ENCODE measurements around the gene CKS1B. TPM values are rescaled to one million over a fixed set of nuclear protein-coding genes. Genes with fewer than 3 reads are reported as not detected.
A peak's percentile ranks its signal among the peaks of the same experiment; 100 is the strongest.

The CKS1B gene
- total RNA-seq, 2 donors from 2014 or later: 145 to 229 TPM

DNA sequence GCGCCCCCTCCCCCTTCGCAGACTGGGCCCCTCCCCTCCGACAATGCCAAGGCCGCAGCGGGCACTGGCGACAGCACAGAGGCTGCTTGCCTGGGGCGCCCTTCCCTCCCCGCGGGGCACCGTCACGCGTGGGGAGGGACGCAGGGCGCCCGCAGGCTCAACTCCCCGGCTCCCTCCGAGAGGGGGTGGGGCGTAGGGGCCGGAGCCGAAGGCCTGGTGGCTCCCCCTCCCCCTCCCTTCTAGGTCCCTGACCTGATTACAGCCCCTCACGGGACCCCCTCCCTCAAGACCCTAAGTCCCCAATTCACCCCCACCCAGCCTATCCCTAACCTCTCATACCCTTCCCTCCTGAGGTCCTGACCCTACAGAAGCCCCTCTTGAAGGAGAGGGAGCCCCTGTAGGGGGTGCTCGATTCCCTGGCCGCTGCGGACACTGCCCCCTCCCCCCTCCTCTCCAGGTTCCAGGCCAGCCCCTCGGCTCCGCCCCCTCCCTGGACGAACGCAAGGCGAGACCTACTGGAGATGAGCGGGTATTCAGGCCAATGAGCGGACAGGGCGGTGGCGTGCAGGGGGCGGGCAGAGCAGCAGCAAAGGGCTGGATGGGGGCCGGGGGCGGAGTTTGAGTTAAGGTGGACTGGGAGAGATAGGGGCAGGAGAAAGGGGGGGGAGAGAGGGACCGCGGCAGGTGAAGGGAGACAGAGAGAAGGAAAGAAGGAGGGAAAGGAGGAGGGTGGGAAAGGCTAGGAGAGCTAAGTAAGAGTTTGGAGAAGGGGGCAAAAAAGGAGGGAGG is 27.4 kb downstream of the CKS1B start:
- no peaks in the 10 kb centered on the region for H3K36me3 ChIP-seq (ENCODE audit: control insufficient read depth, insufficient read depth, low read length)
- Mint-ChIP-seq H3K27me3 (ENCODE audit: insufficient read depth) (peaks cover 6% of the 10 kb centered on the region), H3K27ac (peak overlapping the region; percentile 85), H3K9me3 (no peaks in the 10 kb centered on the region), H3K4me1 (peaks cover 14% of the 10 kb centered on the region), H3K36me3 (ENCODE audit: low read depth) (no peaks in the 10 kb centered on the region), H3K4me3 (peak overlapping the region; percentile 93)
- H3K9ac ChIP-seq (ENCODE audit: extremely low read depth, low read length, poor library complexity, severe bottlenecking): peak overlapping the region; percentile 57
- peak overlapping the region; percentile 86 for H3K4me3 ChIP-seq (ENCODE audit: low read length)
- TF ChIP-seq, protein P1, sequence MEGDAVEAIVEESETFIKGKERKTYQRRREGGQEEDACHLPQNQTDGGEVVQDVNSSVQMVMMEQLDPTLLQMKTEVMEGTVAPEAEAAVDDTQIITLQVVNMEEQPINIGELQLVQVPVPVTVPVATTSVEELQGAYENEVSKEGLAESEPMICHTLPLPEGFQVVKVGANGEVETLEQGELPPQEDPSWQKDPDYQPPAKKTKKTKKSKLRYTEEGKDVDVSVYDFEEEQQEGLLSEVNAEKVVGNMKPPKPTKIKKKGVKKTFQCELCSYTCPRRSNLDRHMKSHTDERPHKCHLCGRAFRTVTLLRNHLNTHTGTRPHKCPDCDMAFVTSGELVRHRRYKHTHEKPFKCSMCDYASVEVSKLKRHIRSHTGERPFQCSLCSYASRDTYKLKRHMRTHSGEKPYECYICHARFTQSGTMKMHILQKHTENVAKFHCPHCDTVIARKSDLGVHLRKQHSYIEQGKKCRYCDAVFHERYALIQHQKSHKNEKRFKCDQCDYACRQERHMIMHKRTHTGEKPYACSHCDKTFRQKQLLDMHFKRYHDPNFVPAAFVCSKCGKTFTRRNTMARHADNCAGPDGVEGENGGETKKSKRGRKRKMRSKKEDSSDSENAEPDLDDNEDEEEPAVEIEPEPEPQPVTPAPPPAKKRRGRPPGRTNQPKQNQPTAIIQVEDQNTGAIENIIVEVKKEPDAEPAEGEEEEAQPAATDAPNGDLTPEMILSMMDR (conservative IDR thresholded peaks at IDR 0.05): peak; percentile 56
- H3K27ac ChIP-seq (ENCODE audit: low read depth, low read length): peak overlapping the region; percentile 91
- peak; percentile 100 for DNase-seq
- peaks cover 9% of the 10 kb centered on the region for H3K4me1 ChIP-seq (ENCODE audit: control insufficient read depth, insufficient read depth, low read length)
- no peaks in the 10 kb centered on the region for H3K9me3 ChIP-seq (ENCODE audit: control insufficient read depth, low read length)
- no peaks in the 10 kb centered on the region for H3K27me3 ChIP-seq (ENCODE audit: control insufficient read depth, insufficient read depth, low read length, poor library complexity, severe bottlenecking)
- WGBS, 2 experiments (ENCODE audit: insufficient coverage in 1 of 2, insufficient read length in 1 of 2): 0% methylated on average over 38 of the region's 38 CpGs; no CpG with 5 or more reads in 1 of the 2 experiments

DNA sequence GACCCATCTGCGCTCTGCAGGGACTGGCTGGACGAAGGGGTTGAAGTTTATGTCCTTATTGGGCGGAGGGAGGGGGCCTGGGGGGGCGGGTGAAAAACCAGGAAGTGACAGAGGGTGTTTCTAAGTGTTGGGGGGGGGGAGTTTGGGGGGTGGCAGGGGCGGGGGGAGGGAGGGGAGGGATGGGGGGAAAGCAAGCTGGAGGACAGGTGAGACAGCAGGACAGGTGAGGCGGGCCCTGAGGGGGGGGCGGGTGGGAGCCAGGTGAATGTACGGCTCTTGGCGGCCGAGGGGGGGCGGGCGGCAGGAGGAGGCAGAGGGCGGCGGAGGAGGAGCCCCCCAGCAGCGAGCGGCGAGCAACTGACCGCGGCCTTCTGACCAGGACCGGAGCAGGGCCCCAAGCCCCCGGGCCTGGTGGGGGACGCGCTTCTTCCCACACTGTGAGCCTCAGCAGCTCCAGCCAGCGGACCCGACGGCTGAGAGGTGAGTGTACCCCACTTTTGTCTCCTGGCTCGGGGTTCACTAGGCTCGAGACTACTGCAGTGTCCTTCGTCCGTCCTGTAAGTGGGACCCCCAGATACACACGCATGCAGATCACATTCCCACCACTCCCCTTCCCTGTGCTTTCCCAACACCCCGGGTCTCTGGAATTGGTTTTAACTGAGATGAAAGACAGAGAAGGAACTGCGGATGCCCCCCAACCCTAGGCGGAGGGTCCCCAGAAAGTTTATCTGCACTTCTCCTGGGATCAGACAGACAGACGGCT is 28.2 kb downstream of the CKS1B start, which contains the start of gene ZBTB7B:
Gene ZBTB7B, plus strand, starts transcription at position 339 of the 763 bp plus-strand sequence. CDS start 11,859 bp downstream, outside the sequence.
- TF ChIP-seq, protein P1 (conservative IDR thresholded peaks at IDR 0.05): no peak
- H3K27ac Mint-ChIP-seq: peak within 1 kb of the TSS; percentile 88
- H3K9ac ChIP-seq (ENCODE audit: extremely low read depth, low read length, poor library complexity, severe bottlenecking): peak within 1 kb of the TSS; percentile 57
- H3K9me3 ChIP-seq (ENCODE audit: control insufficient read depth, low read length): no peaks in the 10 kb centered on the region
- DNase-seq: peak; percentile 77
- peak within 1 kb of the TSS; percentile 93 for H3K4me3 ChIP-seq (ENCODE audit: low read length)
- peaks cover 14% of the 10 kb centered on the region for H3K4me1 Mint-ChIP-seq
- H3K27me3 ChIP-seq (ENCODE audit: control insufficient read depth, insufficient read depth, low read length, poor library complexity, severe bottlenecking): no peaks in the 10 kb centered on the region
- H3K36me3 Mint-ChIP-seq (ENCODE audit: low read depth): no peaks in the 10 kb centered on the region
- H3K36me3 ChIP-seq (ENCODE audit: control insufficient read depth, insufficient read depth, low read length): no peaks in the 10 kb centered on the region
- H3K27me3 Mint-ChIP-seq (ENCODE audit: insufficient read depth): peaks cover 3% of the 10 kb centered on the region
- H3K4me3 Mint-ChIP-seq: peak within 1 kb of the TSS; percentile 93
- peaks cover 9% of the 10 kb centered on the region for H3K4me1 ChIP-seq (ENCODE audit: control insufficient read depth, insufficient read depth, low read length)
- H3K9me3 Mint-ChIP-seq: no peaks in the 10 kb centered on the region
- peak within 1 kb of the TSS; percentile 91 for H3K27ac ChIP-seq (ENCODE audit: low read depth, low read length)
- 1% methylated on average over 18 to 28 of the region's 35 CpGs for WGBS, 2 experiments (ENCODE audit: insufficient coverage in 1 of 2, insufficient read length in 1 of 2)

DNA sequence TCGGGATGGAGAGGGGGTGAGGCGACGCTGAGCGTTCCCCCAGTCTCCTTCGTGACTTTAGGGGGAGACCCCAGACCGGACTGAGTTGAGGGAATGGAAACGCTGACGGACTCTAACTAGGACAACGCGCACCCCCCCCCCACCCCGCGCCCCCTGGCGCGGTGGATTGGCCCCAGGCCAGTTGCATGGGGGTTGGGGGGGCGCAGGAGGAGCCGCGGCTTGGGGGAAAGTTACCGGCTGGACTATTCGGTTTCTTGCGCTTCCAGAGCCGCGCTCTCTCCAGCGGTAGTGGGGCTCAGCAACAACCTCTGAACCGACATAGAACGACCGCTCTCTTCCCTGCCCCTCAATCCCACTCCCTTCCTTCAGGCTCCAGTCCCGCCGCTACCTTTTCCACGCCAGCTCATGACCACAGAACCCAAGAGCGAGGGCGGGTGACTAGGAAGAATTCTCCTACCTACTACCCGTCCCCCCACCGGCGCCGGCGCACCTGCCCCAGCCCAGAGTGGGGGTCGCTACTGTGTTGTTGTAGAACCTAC is 28.8 kb downstream of the CKS1B start:
- DNase-seq: peak; percentile 81
- peaks cover 13% of the 10 kb centered on the region for H3K4me1 Mint-ChIP-seq
- Histone ChIP-seq H3K4me3 (ENCODE audit: low read length) (peak overlapping the region; percentile 93), H3K4me1 (ENCODE audit: control insufficient read depth, insufficient read depth, low read length) (peaks cover 9% of the 10 kb centered on the region), H3K9ac (ENCODE audit: extremely low read depth, low read length, poor library complexity, severe bottlenecking) (peak overlapping the region; percentile 53), H3K9me3 (ENCODE audit: control insufficient read depth, low read length) (no peaks in the 10 kb centered on the region), H3K27ac (ENCODE audit: low read depth, low read length) (no peak overlapping the region), H3K27me3 (ENCODE audit: control insufficient read depth, insufficient read depth, low read length, poor library complexity, severe bottlenecking) (no peaks in the 10 kb centered on the region), H3K36me3 (ENCODE audit: control insufficient read depth, insufficient read depth, low read length) (no peaks in the 10 kb centered on the region)
- H3K9me3 Mint-ChIP-seq: no peaks in the 10 kb centered on the region
- H3K27me3 Mint-ChIP-seq (ENCODE audit: insufficient read depth): peaks cover 3% of the 10 kb centered on the region
- peak overlapping the region; percentile 93 for H3K4me3 Mint-ChIP-seq
- 0% methylated on average over 16 to 36 of the region's 37 CpGs for WGBS, 2 experiments (ENCODE audit: insufficient coverage in 1 of 2, insufficient read length in 1 of 2)
- TF ChIP-seq, protein P1 (conservative IDR thresholded peaks at IDR 0.05): no peak
- H3K27ac Mint-ChIP-seq: peak overlapping the region; percentile 88
- no peaks in the 10 kb centered on the region for H3K36me3 Mint-ChIP-seq (ENCODE audit: low read depth)

Data from endodermal cell (in vitro differentiated cells).